Limb (tissue), 2 donors: ENCODE data around the gene SLC1A6.
"Not testable (repeated sequence)": the region's sequence is repeated elsewhere in the genome, so short reads cannot be mapped to it uniquely, and the experiment has no call there.

ENCODE experiments used
- DNase-seq, 2 donors: peaks; one replicate each; pipeline ENCODE4 v3.0.0-alpha.2; 2016; ENCODE audit errors: extremely low spot score in 2 of 2

Gene SLC1A6

DNA sequence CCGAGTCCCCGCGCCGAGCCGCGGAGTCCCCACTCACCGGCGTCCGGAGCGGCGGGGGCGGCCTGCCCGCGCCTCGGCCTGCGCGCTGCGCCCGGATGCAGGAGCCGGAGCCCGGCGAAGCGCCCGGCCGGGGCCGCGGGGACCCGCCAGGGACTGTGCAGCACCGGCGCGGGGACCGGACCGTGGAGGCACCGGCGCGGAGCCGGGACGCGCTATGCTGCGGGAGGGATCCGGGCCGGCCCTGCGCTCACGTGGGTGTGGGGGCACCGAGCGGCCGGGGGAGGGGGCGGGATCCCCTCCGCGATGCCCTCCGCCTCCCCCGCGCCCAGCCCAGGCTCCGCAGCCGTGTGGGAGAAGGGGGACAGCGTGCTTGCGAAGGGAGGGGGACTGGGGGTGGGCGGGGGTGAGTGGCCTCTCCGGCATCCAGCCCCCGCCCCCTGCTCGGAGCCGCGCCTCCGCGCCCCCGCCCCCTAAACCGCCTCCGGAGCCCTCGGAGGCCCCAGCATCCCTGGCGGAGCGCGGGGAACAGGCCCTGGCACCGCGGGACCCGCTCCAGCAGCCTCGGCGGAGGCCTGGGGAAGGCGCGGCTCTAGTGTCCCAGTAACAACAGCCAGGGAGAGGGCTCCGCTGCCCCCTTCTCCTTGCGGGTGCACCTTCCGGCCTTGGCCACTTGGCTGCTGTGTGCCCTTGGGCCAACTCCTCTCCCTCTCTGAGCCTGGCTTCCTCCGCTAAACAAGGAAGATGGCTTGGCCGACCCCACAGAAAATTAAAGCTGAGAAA, at the start of gene SLC1A6:
Gene SLC1A6 (minus strand): TSS at position 389 of the 780 bp plus-strand sequence. CDS start 6,954 bp downstream, outside the sequence.
- DNase-seq: peak; percentile 6 to 75

GRCh38 chr19:15028490-15028889, 48.8 kb upstream of the SLC1A6 start:
- no peak for DNase-seq

DNA sequence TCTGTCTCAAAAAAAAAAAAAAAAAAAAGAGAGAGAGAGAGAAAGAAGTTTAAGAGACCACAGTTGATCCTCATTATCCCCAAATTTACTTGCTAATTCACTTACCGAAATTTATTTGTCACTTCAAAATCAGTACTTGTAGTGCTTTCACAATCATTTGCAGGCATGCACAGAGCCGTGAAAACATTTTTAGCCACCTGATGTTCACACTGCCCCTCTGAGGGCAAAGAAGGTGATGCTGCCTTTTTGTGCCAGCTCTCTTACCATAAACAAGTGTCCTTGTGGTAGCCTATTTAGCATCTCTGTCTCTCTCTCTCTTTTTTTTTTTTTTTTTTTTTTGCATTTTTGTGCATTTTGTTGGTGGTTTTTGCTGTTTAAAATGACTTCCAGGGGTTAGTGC, 45.6 kb upstream of the SLC1A6 start:
- no peak for DNase-seq

DNA sequence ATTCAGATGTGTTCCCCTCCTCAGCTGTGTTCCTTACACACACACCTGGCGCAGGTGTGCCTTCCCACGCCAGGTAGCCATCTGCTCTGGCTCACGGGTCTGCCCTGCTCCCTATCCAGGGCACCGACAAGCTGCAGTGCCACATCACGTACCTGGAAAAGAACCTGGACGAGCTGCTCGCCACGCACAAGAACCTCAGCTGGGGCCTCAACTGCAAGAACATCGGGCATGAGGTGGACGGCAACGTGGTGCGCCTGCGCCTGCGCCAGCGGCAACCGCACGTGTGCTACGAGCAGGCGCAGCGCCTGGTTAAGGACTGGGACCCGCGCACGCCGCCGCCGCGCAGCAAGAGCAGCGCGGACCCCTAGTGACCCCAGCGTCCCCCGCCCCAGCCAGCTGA, 43.1 kb upstream of the SLC1A6 start:
- DNase-seq: no peak

DNA sequence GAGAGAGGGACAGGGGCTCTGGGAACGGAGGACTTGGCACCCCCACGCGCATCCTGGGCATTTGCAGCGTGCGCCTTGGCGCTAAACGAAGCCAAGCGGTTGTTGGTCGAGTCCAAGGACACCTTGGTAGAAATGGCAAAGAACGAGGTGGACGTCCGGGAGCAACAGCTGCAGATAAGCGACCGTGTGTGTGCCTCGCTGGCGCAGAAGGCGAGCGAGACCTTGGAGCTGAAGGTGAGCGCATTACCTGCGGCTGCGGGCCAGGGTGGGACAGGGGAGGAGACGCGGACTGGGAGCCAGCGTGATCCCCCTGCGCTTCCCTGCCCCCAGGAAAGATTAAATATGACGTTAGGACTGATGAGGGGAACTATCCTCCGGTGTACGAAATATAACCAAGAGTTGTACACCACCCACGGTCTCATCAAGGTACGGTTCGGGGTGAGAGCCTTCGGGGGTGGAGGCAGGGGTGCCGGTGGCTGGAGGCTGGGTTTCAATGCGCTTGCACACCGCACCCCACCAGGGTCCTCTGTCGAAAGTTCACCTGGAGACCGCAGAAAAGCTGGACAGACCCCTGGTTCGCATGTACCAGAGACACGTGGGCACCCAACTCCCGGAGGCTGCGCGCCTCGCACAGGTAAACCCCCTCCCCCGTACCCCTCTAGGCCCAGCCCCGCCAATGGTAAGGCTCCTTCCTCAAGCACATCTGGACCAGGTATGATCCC, 41.8 kb upstream of the SLC1A6 start:
- DNase-seq: no peak

GRCh38 chr19:15018836-15019235, 39.2 kb upstream of the SLC1A6 start:
- not testable (repeated sequence) for DNase-seq

DNA sequence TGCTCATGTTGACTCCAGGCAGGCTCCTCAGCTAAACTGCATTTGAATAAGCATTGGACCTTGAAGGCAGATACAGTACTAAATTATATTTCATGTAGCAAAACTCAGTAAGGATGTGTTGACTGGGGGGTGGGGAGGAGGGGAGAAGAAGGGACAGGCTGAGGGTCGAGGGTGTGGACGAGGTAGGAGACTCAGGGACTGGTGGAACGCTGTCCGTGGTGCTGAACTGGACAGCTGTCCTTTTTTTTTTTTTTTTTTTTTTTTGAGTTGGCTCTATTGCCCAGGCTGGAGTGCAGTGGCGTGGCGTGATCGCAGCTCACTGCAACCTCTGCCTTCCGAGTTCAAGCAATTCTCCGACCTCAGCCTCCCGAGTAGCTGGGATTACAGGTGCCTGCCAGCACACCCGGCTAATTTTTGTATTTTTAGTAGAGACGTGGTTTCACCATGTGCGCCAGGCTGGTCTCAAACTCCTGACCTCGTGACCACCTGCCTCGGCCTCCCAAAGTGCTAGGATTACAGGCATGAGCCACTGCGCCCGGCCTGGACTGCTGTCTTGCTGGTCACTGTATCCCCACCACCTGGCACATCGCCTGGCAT, 36.4 kb upstream of the SLC1A6 start:
- peak; percentile 16 to 43 for DNase-seq

DNA sequence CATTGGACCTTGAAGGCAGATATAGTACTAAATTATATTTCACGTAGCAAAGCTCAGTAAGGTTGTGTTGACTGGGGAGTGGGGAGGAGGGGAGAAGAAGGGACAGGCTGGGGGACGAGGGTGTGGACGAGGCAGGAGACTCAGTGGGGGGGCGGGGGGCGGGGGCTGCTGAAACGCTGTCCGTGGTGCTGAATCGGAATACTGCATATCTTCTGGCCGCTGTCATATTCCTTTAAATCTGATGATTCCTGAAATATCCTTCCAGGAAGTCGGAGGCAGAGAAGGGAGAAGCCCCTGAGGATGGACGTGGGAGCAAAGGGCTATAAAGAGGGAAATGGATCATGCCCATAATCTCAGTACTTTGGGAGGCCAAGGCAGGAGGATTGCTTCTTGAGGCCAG, 34.9 kb upstream of the SLC1A6 start:
- DNase-seq: peak in 1 of 2 donors; percentile 40

GRCh38 chr19:15010501-15011300, 31.0 kb upstream of the SLC1A6 start:
- peak in 1 of 2 donors; percentile 51 for DNase-seq

GRCh38 chr19:15008308-15008707, 28.6 kb upstream of the SLC1A6 start:
- no peak for DNase-seq

- DNase-seq: no peak
These were observed 18.3 kb upstream of the SLC1A6 start for GRCh38 chr19:14997981-14998380.

- DNase-seq: no peak
These were observed 13.1 kb upstream of the SLC1A6 start for GRCh38 chr19:14992780-14993179.

DNA sequence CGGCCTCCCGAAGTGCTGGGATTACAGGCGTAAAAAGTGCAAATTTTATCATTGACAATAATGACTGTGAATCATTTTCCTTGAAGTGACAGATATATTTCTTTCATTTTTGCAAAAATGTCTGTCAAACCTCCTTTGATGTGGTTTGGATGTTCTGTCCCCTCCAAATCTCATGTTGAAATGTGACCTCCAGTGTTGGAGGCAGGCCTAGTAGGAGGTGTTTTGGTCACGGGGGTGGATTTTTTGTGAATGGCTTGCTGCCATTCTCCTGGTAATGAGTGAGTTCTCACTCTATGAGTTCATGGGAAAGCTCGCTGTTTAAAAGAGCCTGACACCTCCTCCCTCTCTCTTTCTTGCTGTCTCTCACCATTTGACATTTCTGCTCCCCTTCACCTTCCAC, 5.5 kb upstream of the SLC1A6 start:
- no peak for DNase-seq

GRCh38 chr19:14978161-14978776, 1.4 kb downstream of the SLC1A6 start:
- no peak for DNase-seq

GRCh38 chr19:14977128-14977527, 2.5 kb downstream of the SLC1A6 start:
- DNase-seq: no peak

DNA sequence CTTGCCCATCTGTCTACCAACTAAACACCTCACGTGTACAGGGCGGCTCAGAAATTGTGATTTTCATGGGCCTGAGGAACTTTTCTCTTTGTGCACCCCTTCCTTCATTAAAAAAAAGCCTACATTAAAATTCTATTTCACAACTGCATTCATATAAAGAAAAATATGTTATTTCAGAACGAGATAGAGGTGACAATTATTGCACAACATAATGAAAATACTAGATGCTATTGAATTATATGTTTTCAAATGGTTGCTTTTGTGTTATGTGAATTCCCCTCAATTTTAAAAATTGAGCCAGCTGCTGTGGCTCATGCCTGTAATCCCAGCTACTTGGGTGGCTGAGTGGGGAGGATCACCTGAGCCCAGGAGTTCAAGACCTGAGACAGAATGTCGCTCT, 5.2 kb downstream of the SLC1A6 start:
- DNase-seq: no peak

DNA sequence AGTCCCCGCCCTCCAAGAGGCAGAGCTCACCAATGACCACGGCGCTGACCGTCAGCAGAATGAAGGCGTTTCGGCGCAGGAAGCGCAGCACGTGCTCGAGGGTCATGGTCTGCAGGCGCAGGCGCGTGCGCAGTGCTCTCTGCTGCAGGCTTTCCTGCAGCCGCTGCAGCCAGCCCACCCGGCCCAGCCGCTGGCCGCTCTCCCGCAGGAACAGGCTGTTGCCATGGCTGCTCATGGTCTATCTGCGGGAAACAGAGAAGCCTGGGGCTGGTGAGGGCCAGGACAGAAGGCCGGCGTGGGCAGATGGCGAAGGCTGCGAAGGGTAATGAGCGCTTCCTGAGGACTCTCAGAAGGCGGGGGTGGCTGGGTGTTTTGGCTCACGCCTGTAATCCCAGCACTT, 7.0 kb downstream of the SLC1A6 start:
- DNase-seq: no peak

DNA sequence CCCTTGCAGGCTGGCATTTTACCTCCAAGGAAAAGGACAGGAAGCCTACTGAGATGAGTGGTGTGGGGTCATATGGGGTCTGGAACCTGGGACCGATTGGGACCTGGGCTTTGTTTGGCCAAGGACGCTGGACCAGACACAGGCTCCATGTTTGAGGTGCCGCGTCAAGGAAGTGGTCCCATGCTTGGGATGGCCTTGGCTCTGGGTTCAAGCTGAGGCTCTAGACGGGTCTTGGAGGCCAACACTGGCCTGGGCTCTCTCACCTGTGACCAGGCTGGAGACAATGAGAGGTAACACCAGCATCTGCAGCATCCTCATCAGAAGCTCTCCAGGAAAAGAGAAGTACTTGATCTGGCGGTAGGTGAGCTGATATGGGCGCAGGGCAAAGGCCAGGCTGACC, 8.2 kb downstream of the SLC1A6 start:
- no peak for DNase-seq

DNA sequence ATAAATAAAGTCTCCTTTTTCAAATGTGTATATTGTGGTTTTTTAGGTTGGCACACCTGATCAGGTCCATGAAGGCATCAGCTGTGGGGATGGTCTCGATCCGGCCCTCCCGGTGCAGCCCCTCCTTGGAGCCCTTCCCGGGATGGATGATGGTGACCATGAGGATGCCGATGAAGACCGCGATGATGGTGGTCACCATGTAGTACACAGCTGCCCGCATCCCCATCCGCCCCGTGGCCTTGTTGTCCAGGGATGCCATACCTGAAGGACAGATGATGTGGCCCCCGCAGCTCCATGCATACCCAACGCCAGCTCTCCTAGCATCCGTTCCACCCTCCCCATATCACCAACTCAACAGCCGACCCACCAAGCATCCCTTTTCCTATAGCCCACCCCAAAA, 11.4 kb downstream of the SLC1A6 start:
- no peak for DNase-seq

DNA sequence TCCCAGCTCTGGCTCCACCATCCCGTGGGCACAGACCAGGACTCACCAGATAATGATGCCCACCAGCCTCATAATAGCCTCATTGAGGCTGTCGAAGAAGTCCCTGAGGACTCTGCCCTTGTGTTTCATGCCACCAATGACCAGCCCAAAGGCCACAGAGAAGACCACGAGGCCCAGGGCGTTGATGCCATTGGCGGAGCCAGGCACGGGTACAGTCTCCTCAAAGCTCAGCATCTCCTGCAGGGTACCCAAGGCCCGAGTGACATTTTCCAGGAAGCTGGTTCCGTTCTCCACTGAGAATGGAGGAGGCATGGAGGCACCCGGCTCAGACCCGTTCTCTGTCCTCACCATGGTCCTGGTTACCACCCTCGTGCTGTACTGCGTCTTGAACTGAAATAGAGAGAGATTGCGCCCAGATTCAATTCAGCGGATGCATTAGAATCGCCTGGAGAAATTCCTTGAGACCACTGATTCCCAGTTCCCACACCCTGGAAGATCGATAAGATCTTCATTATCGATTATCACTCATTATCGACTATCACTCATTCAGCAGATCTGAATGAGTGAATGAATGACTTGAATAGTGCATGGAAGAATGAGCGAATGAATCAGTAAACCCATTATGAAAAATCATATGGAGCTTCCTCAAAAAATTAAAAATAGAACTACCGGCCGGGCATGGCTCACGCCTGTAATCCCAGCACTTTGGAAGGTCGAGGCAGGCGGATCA, 17.5 kb downstream of the SLC1A6 start:
- DNase-seq: no peak

DNA sequence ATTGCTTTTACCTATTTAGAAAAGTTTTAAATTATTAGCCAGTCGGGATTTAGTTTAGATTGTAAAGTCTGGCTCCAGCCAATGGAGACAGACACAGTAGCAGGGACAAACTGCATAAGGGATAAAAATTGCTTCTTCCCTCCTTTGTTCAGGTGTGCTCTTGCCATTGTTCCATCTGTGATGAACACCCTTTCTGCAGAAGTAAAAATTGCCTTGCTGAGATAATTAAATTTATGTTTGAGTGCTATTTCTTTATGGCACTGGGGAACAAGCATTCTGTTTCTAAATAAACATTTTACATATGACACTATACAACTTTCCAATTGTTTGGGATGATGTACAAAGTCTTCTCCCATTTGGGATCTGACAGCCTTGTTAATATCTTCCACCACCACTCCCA, 20.4 kb downstream of the SLC1A6 start:
- DNase-seq: no peak
